K562 (cell line): Measurements from ENCODE around the gene CRKL. TPM values are rescaled to one million over a fixed set of nuclear protein-coding genes. Genes with fewer than 3 reads are reported as not detected.

Experiments used
- ATAC-seq: fragments of 200-7000 bp; cut with Tn5 transposase; 3 replicates; pipeline ENCODE4 v1.9.1; 2020; ENCODE audit warnings: moderate library complexity
- BruUV-seq: library from RNA; stranded (reverse); fragments of 400-500 nt; replicated peaks from 2 replicates; lab custom pipeline; 2021; lab: Mats Ljungman, UMichigan
- CTCF ChIA-PET: fragments of 300-600 bp; formaldehyde crosslinking; extraction: SDS; loops from one replicate; lab custom pipeline; 2021; ENCODE audit warnings: low intra/inter-chr PET ratio; lab: Yijun Ruan, JAX
- POLR2A ChIA-PET: fragments of 300-600, 350-650 bp; sonication (Branson Sonifier 250); formaldehyde crosslinking; extraction: SDS; loops from one replicate; lab custom pipeline; 2021; ENCODE audit warnings: antibody characterized with exemption, inconsistent platforms; lab: Yijun Ruan, JAX
- DNase-seq, 4 experiments: peaks; one replicate each; pipeline versions ENCODE4 v3.0.0 to v3.0.0-alpha.2; 2011 to 2018; ENCODE audit warnings: low spot score in 3 of 4, mixed read lengths in 3 of 4; ENCODE audit errors: extremely low read depth in 1 of 4
- FAIRE-seq: peaks from 2 replicates; lab custom pipeline; 2011; peaks lifted over from hg19 to GRCh38; lab: Jason Lieb, UNC
- H2AFZ ChIP-seq: 2 replicates; pipeline ENCODE4 v1.6.0; 2011; ENCODE audit warnings: low read depth, low read length, control low read depth, inconsistent platforms
- H3K27ac ChIP-seq: fragments of 200-600 bp; 3 replicates; pipeline ENCODE4 v1.8.0; 2011; ENCODE audit warnings: low read depth, mild to moderate bottlenecking, control low read depth, inconsistent platforms, low read length, moderate library complexity, mixed read lengths; ENCODE audit errors: extremely low read depth
- H3K27me3 ChIP-seq, 2 experiments: fragments of 300-600 bp in 1 of 2; 2 replicates in 1 of 2; 3 replicates in 1 of 2; pipeline versions ENCODE4 v1.6.0 to v1.8.0; 2011; ENCODE audit warnings: inconsistent platforms in 2 of 2, low read length in 2 of 2, mild to moderate bottlenecking in 1 of 2, mixed read lengths in 1 of 2, moderate library complexity in 1 of 2; ENCODE audit not compliant: control insufficient read depth in 2 of 2, insufficient read depth in 2 of 2
- H3K36me3 ChIP-seq: fragments of 300-600 bp; 3 replicates; pipeline ENCODE4 v1.8.0; 2011; ENCODE audit warnings: mild to moderate bottlenecking, low read length, inconsistent platforms; ENCODE audit not compliant: control insufficient read depth, insufficient read depth
- H3K4me1 ChIP-seq, 2 experiments: fragments of 200-600 bp in 1 of 2; replicated peaks in 1 of 2; 2 replicates in 1 of 2; 3 replicates in 1 of 2; pipeline versions ENCODE4 v1.5.1 to v1.8.0; 2011; ENCODE audit warnings: inconsistent platforms in 2 of 2, low read length in 2 of 2, mild to moderate bottlenecking in 1 of 2, mixed read lengths in 1 of 2, moderate library complexity in 1 of 2; ENCODE audit not compliant: control insufficient read depth in 2 of 2, insufficient read depth in 2 of 2
- H3K4me2 ChIP-seq: 2 replicates; pipeline ENCODE4 v1.6.1; 2011; ENCODE audit warnings: low read length, control low read depth, inconsistent platforms, mixed read lengths; ENCODE audit not compliant: insufficient read depth
- H3K4me3 ChIP-seq: fragments of 200-600 bp; sonication (generic), shearing (Covaris generic); 2 replicates; pipeline ENCODE4 v1.5.1; 2016; ENCODE audit warnings: control low read depth, inconsistent platforms
- H3K79me2 ChIP-seq: fragments of 200-600 bp; 3 replicates; pipeline ENCODE4 v1.8.0; 2011; ENCODE audit warnings: low read length, inconsistent platforms; ENCODE audit not compliant: control insufficient read depth, insufficient read depth
- H3K9ac ChIP-seq, 2 experiments: 2 replicates each; pipeline versions ENCODE4 v1.6.0 to v1.6.1; 2011; ENCODE audit warnings: low read depth in 2 of 2, low read length in 2 of 2, control low read depth in 1 of 2, inconsistent platforms in 1 of 2, mild to moderate bottlenecking in 1 of 2, mixed read lengths in 1 of 2; ENCODE audit not compliant: insufficient read depth in 1 of 2
- H3K9me1 ChIP-seq: one replicate; pipeline ENCODE4 v1.6.0; 2011; ENCODE audit warnings: inconsistent platforms, mild to moderate bottlenecking, low read length, moderate library complexity; ENCODE audit not compliant: control insufficient read depth, insufficient read depth
- H3K9me3 ChIP-seq: replicated peaks from 2 replicates; pipeline ENCODE4 v1.5.1; 2011; ENCODE audit warnings: low read depth, low read length, inconsistent platforms; ENCODE audit not compliant: control insufficient read depth, insufficient read depth
- H4K20me1 ChIP-seq: replicated peaks from 2 replicates; pipeline ENCODE4 v1.6.1; 2011; ENCODE audit warnings: low read length, inconsistent platforms, mixed read lengths; ENCODE audit not compliant: control insufficient read depth, insufficient read depth
- BCL6 ChIP-seq: fragments of 250-450 bp; sonication (Bioruptor Pico); IDR thresholded peaks from 2 replicates; pipeline ENCODE4 v1.4.0; 2020
- EGR1 ChIP-seq: fragments of 450-650 bp; conservative IDR thresholded peaks from 2 replicates; pipeline ENCODE4 v1.6.1; 2017; ENCODE audit warnings: mild to moderate bottlenecking
- HOXB6 ChIP-seq: fragments of 250-450 bp; sonication (Bioruptor Pico); IDR thresholded peaks from 2 replicates; pipeline ENCODE4 v1.5.1; 2022; ENCODE audit warnings: mild to moderate bottlenecking, borderline replicate concordance
- MAFK ChIP-seq: IDR thresholded peaks from 2 replicates; pipeline ENCODE4 v1.6.1; 2011; ENCODE audit warnings: low read length, improper control_type of control experiment
- POLR2G ChIP-seq: fragments of 200-400 bp; formaldehyde crosslinking; IDR thresholded peaks from 2 replicates; pipeline ENCODE4 v1.6.1; 2017; ENCODE audit warnings: low read depth, mild to moderate bottlenecking, antibody characterized with exemption, low read length, moderate library complexity
- RBFOX2 ChIP-seq: fragments of 200-400 bp; formaldehyde crosslinking; IDR thresholded peaks from 2 replicates; pipeline ENCODE4 v1.6.1; 2017; ENCODE audit warnings: low read depth, mild to moderate bottlenecking, low read length, moderate library complexity
- SIN3A ChIP-seq, 2 experiments: fragments of 150-350 bp in 1 of 2; IDR thresholded peaks; 2 replicates each; pipeline ENCODE4 v1.6.1; 2011 to 2016; ENCODE audit warnings: borderline replicate concordance in 2 of 2, low read depth in 2 of 2, low read length in 2 of 2, mild to moderate bottlenecking in 2 of 2, moderate library complexity in 2 of 2; ENCODE audit not compliant: control insufficient read depth in 1 of 2
- TAF15 ChIP-seq: fragments of 200-400 bp; formaldehyde crosslinking; IDR thresholded peaks from 2 replicates; pipeline ENCODE4 v1.6.1; 2017; ENCODE audit warnings: mild to moderate bottlenecking, low read depth, low read length, moderate library complexity
- TBL1XR1 ChIP-seq, 2 experiments: IDR thresholded peaks; 2 replicates each; pipeline ENCODE4 v1.6.1; 2012; ENCODE audit warnings: improper control_type of control experiment in 2 of 2, low read length in 2 of 2, mild to moderate bottlenecking in 1 of 2
- WGBS: fragments of 100-300 bp; shearing (Covaris generic); methylation state at CpG from one replicate; pipeline ENCODE4 v1.1.6; 2016; ENCODE audit warnings: low coverage, mixed read lengths; ENCODE audit not compliant: insufficient coverage; ENCODE audit errors: missing lambda C conversion rate; 5-methylcytosine and 5-hydroxymethylcytosine counted together
- in situ Hi-C: fragments of 300-500 bp; cut with MboI; formaldehyde crosslinking; loops from 4 replicates; pipeline ENCODE4 v1.15.0; 2018; ENCODE audit warnings: inconsistent platforms, mixed read lengths
- intact Hi-C: fragments of 100-400 bp; cut with micrococcal nuclease; formaldehyde crosslinking; loops from 2 replicates; pipeline ENCODE4 v1.14.2; 2022
- polyA plus RNA-seq, 8 experiments: library from polyadenylated mRNA; depleted of rRNA in 4 of 8; stranded (reverse) in 5 of 8; unstranded in 3 of 8; fragments of >200 nt; fragmentation: Nextera tagmentation in 2 of 8; fragmentation: Illumina TruSeq in 1 of 8; extraction: Ambion mirVana in 2 of 8; extraction: Trizol in 1 of 8; gene quantifications; 2 replicates each; pipeline versions ENCODE4 v1.2.1 to v1.2.3, GENCODE V29; 2011 to 2014; ENCODE audit warnings: inconsistent platforms in 1 of 8, missing spikeins in 1 of 8
- total RNA-seq, 7 experiments: library from RNA; depleted of rRNA in 6 of 7; stranded (reverse); fragments of >200 nt in 6 of 7; fragmentation: Illumina TruSeq in 2 of 7; extraction: Trizol in 2 of 7; gene quantifications; 2 replicates each; pipeline versions ENCODE4 v1.2.1 to v1.2.3, GENCODE V29; 2011 to 2021; ENCODE audit warnings: low replicate concordance in 1 of 7
- TF ChIP-seq, protein P1 (sequence below): sonication (generic); formaldehyde crosslinking; IDR thresholded peaks from 2 replicates; pipeline ENCODE4 v1.8.1; 2023; ENCODE audit warnings: mild to moderate bottlenecking, missing genetic modification reagents
- TF ChIP-seq, protein P2 (sequence below): fragments of 450-650 bp; formaldehyde crosslinking; IDR thresholded peaks from 2 replicates; pipeline ENCODE4 v1.4.0; 2020; ENCODE audit warnings: mild to moderate bottlenecking, moderate library complexity
- TF ChIP-seq, protein P3 (sequence below): fragments of 450-650 bp; conservative IDR thresholded peaks from 2 replicates; pipeline ENCODE4 v1.6.1; 2016; ENCODE audit warnings: missing genetic modification characterization, low read depth, mild to moderate bottlenecking, missing compliant biosample characterization, moderate library complexity
- TF ChIP-seq, protein P4 (sequence below): fragments of 250-450 bp; sonication (Bioruptor Pico); IDR thresholded peaks from 2 replicates; pipeline ENCODE4 v1.9.0; 2021; ENCODE audit warnings: mild to moderate bottlenecking, inconsistent platforms

Gene CRKL
- total and polyA plus RNA-seq, 9 of the 15 experiments (the other 6 are each of a cell fraction or from before 2014, with no cell fraction given): 100 to 263 (median 124) TPM

DNA sequence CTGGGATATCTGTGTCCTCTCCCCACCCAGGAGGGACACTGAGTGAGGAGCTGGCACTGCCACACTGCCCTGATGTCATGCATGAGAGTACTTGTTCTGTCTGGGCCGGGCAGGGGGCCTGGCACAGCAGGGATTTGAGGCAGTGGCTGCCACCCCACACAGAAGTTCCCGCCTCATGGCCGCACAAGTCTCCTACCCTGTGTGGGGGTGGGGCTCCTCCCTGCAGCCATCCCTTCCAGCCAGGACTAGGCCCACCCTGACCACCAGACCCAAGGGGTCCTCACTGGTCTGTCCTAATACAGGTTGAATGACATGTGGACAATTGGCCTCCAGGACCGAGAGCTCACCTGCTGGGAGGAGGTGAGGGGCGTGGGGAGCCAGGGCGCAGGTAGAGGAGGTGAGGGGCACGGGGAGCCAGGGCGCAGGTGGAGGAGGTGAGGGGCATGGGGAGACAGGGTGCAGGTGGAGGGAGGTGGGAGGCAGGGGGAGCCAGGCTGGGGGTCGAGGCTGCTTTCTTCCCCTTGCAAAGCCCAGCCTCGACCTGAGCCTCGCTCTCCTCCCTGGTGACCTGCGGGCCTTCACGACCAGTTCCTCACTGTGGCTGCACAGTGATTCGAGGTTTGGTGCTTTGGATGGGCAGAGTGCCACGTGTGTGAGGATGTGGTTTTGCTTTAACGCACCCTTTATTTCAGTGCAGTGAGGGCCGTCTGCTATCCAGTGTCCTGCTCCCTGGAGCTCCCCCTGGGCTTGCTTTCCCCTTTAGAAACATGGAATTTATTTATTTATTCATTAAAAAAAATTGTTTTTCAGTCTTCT lies 72.3 kb downstream of the CRKL start:
- in situ Hi-C loops (no loop called here), intact Hi-C loops (no loop called here)
- WGBS: 76% methylated on average over 17 of the region's 17 CpGs
- H3K9ac ChIP-seq: peak overlapping the region in 1 of 2 experiments; percentile 78; a peak in 2 of 4 replicates
- no peak for DNase-seq
- H3K9me3 ChIP-seq: no peaks in the 10 kb centered on the region
- no peak overlapping the region for H3K4me3 ChIP-seq
- POLR2A ChIA-PET: interaction anchor here (0.6 to 17.9 kb wide), 9 partner anchors 7 to 648 kb away, joined by 3 to 451 read pairs (median 6); partner anchors contain the start of genes AIFM3, LZTR1 and THAP7
- BruUV-seq: no TSS peak
- H3K27ac ChIP-seq: no peak overlapping the region
- peaks cover 14% of the 10 kb centered on the region; the same call in 1 of the 2 replicates for H4K20me1 ChIP-seq
- peaks cover 15% of the 10 kb centered on the region for H3K9me1 ChIP-seq
- no peak for ATAC-seq
- H3K36me3 ChIP-seq: peaks cover 88% of the 10 kb centered on the region
- no peaks in the 10 kb centered on the region for H3K27me3 ChIP-seq
- FAIRE-seq: peak; percentile 62
- H3K4me2 ChIP-seq: no peak overlapping the region
- H3K4me1 ChIP-seq: peaks cover 0 to 53% of the 10 kb centered on the region in 2 experiments; a peak in 2 of 5 replicates
- CTCF ChIA-PET: no interaction called here
- no peaks in the 10 kb centered on the region for H3K79me2 ChIP-seq
- H2AFZ ChIP-seq: no peak overlapping the region
- TF ChIP-seq, protein P1, sequence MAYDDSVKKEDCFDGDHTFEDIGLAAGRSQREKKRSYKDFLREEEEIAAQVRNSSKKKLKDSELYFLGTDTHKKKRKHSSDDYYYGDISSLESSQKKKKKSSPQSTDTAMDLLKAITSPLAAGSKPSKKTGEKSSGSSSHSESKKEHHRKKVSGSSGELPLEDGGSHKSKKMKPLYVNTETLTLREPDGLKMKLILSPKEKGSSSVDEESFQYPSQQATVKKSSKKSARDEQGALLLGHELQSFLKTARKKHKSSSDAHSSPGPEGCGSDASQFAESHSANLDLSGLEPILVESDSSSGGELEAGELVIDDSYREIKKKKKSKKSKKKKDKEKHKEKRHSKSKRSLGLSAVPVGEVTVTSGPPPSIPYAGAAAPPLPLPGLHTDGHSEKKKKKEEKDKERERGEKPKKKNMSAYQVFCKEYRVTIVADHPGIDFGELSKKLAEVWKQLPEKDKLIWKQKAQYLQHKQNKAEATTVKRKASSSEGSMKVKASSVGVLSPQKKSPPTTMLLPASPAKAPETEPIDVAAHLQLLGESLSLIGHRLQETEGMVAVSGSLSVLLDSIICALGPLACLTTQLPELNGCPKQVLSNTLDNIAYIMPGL: peak; percentile 58; the same call in 1 of the 2 replicates
- TF ChIP-seq, protein P2, sequence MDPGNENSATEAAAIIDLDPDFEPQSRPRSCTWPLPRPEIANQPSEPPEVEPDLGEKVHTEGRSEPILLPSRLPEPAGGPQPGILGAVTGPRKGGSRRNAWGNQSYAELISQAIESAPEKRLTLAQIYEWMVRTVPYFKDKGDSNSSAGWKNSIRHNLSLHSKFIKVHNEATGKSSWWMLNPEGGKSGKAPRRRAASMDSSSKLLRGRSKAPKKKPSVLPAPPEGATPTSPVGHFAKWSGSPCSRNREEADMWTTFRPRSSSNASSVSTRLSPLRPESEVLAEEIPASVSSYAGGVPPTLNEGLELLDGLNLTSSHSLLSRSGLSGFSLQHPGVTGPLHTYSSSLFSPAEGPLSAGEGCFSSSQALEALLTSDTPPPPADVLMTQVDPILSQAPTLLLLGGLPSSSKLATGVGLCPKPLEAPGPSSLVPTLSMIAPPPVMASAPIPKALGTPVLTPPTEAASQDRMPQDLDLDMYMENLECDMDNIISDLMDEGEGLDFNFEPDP (CRISPR knock-in tag): 0 out of 2 replicates have a peak, but pooled peaks have one; percentile 6
- TF ChIP-seq SIN3A (IDR thresholded peaks at IDR 0.05; ENCODE audit: borderline replicate concordance in 2 of 2, control insufficient read depth in 1 of 2, low read depth in 2 of 2, low read length in 2 of 2) (0 out of 4 replicates have a peak, but pooled peaks of 1 of the 2 experiments have one; percentile 28), POLR2G (peak; percentile 62), HOXB6 (CRISPR knock-in tag) (no peak), TBL1XR1 (IDR thresholded peaks at IDR 0.05; ENCODE audit: low read length in 2 of 2) (no peak), TAF15 (0 out of 2 replicates have a peak, but pooled peaks have one; percentile 32), EGR1 (no peak), MAFK (no peak), RBFOX2 (peak; percentile 48; the same call in 1 of the 2 replicates), BCL6 (CRISPR knock-in tag) (no peak)
- TF ChIP-seq, protein P3, sequence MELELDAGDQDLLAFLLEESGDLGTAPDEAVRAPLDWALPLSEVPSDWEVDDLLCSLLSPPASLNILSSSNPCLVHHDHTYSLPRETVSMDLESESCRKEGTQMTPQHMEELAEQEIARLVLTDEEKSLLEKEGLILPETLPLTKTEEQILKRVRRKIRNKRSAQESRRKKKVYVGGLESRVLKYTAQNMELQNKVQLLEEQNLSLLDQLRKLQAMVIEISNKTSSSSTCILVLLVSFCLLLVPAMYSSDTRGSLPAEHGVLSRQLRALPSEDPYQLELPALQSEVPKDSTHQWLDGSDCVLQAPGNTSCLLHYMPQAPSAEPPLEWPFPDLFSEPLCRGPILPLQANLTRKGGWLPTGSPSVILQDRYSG (tag): no peak
- TF ChIP-seq, protein P4, sequence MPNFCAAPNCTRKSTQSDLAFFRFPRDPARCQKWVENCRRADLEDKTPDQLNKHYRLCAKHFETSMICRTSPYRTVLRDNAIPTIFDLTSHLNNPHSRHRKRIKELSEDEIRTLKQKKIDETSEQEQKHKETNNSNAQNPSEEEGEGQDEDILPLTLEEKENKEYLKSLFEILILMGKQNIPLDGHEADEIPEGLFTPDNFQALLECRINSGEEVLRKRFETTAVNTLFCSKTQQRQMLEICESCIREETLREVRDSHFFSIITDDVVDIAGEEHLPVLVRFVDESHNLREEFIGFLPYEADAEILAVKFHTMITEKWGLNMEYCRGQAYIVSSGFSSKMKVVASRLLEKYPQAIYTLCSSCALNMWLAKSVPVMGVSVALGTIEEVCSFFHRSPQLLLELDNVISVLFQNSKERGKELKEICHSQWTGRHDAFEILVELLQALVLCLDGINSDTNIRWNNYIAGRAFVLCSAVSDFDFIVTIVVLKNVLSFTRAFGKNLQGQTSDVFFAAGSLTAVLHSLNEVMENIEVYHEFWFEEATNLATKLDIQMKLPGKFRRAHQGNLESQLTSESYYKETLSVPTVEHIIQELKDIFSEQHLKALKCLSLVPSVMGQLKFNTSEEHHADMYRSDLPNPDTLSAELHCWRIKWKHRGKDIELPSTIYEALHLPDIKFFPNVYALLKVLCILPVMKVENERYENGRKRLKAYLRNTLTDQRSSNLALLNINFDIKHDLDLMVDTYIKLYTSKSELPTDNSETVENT (CRISPR knock-in tag): 0 out of 2 replicates have a peak, but pooled peaks have one; percentile 7
